Pancreas (tissue), 10 donors: ENCODE results near the gene CNPY1. TPM values are rescaled to one million over a fixed set of nuclear protein-coding genes. Genes with fewer than 3 reads are reported as not detected.

Experiments used
- ATAC-seq, 4 donors: fragments of 200-7000 bp; cut with Tn5 transposase; one replicate each; pipeline versions ENCODE4 v1.8.0 to v1.9.1; 2020; ENCODE audit warnings: mild to moderate bottlenecking in 4 of 4, moderate library complexity in 4 of 4
- DNase-seq, 6 donors: peaks; one replicate each; pipeline ENCODE4 v3.0.0-alpha.2; 2020
- FAIRE-seq: peaks from 2 replicates; lab custom pipeline; 2012; peaks lifted over from hg19 to GRCh38; lab: Jason Lieb, UNC
- H3K27ac ChIP-seq, 4 donors: fragments of 200-600 bp; sonication (generic); 1 replicate in 3 of 4; 2 replicates in 1 of 4; pipeline versions ENCODE4 v1.5.0 to v1.8.0; 2020
- H3K27me3 ChIP-seq, 4 donors: fragments of 200-600 bp; one replicate each; pipeline ENCODE4 v1.8.0; 2021
- H3K36me3 ChIP-seq, 3 donors: fragments of 200-600 bp; sonication (generic) in 1 of 3; one replicate each; pipeline versions ENCODE4 v1.5.0 to v1.8.0; 2020 to 2021
- H3K4me1 ChIP-seq, 3 donors: fragments of 200-600 bp; one replicate each; pipeline ENCODE4 v1.8.0; 2021
- H3K4me3 ChIP-seq, 4 donors: fragments of 200-600 bp; sonication (generic) in 2 of 4; one replicate each; pipeline versions ENCODE4 v1.5.0 to v1.8.0; 2020 to 2021
- H3K9me3 ChIP-seq, 4 donors: fragments of 200-600 bp; one replicate each; pipeline ENCODE4 v1.8.0; 2021
- CTCF ChIP-seq, 4 donors: fragments of 200-600 bp; sonication (generic) in 3 of 4; IDR thresholded peaks; one replicate each; pipeline versions ENCODE4 v1.5.0 to v1.8.0; 2021; ENCODE audit warnings: antibody characterized with exemption in 4 of 4
- WGBS, 2 donors: extraction: QIAGEN DNeasy Blood & Tissue Kit; methylation state at CpG; one replicate each; pipeline ENCODE4 v1.1.7; 2013; 5-methylcytosine and 5-hydroxymethylcytosine counted together
- intact Hi-C, 3 donors: fragments of 100-400 bp; cut with DNase I; formaldehyde crosslinking; loops; one replicate each; pipeline versions ENCODE4 v1.11.1 to v1.14.2; 2022
- polyA plus RNA-seq, 2 donors: library from polyadenylated mRNA; stranded (reverse); fragments of 200-250 nt; gene quantifications; one replicate each; pipeline ENCODE4 v1.2.3, GENCODE V29; 2013
- total RNA-seq, 6 donors: library from RNA; stranded (reverse); fragmentation: NEBNext Ultra II Directional in 4 of 6; extraction: Animal tissue kit (Norgen Biotek cat#: 25700) in 4 of 6; gene quantifications; one replicate each; pipeline versions ENCODE4 v1.2.1 to v1.2.4, GENCODE V29; 2021 to 2023
- donor health status: healthy with polysubstance abuse.
- donor health status: DM: no; HTN: no; CAD: no; lungs with moderate emphysema.
- donor health status: DM: no; HTN: no; CAD: no.
- donor health status: control.
- donor health status: control.
- donor health status: Bipolar disorder and iron deficiency.
- donor health status: DM: yes; HTN: yes; CAD: no.
- donor health status: DM: no; HTN: no; CAD: no.
- donor health status: DM: no; HTN: no; CAD: no.
- donor health status: DM: yes; HTN: yes; CAD: no.

Gene CNPY1
- total and polyA plus RNA-seq, 8 donors = not detected

GRCh38 chr7:155536451-155536850 is 9.9 kb downstream of the CNPY1 start:
- Histone ChIP-seq H3K36me3 (no peaks in the 10 kb centered on the region), H3K27me3 (peaks cover 0 to 7% (median 0%) of the 10 kb centered on the region in 4 donors), H3K4me1 (no peaks in the 10 kb centered on the region), H3K9me3 (no peaks in the 10 kb centered on the region), H3K4me3 (no peak overlapping the region), H3K27ac (no peak overlapping the region)
- no peak for TF ChIP-seq CTCF (IDR thresholded peaks at IDR 0.05)
- FAIRE-seq (no peak), DNase-seq (peak in 2 of 6 donors; percentile 6 to 12), ATAC-seq (no peak)
- WGBS, 2 donors = 64 to 71% methylated on average over 8 of the region's 8 CpGs
- intact Hi-C loops = no loop called here

- no peak for TF ChIP-seq CTCF (IDR thresholded peaks at IDR 0.05)
- no peak for FAIRE-seq
- no peaks in the 10 kb centered on the region for H3K36me3 ChIP-seq
- whole genome bisulfite sequencing, 2 donors = 85 to 88% methylated on average over 11 of the region's 11 CpGs
- intact Hi-C loops = no loop called here
- no peaks in the 10 kb centered on the region for H3K4me1 ChIP-seq
- H3K9me3 ChIP-seq = no peaks in the 10 kb centered on the region
- H3K27ac ChIP-seq = no peak overlapping the region
- no peak for ATAC-seq
- H3K4me3 ChIP-seq = no peak overlapping the region
- H3K27me3 ChIP-seq = peaks cover 0 to 10% (median 0%) of the 10 kb centered on the region in 4 donors
- DNase-seq = peak in 1 of 6 donors; percentile 44
Measured at GRCh38 chr7:155534691-155535090, 11.7 kb downstream of the CNPY1 start.

- Histone ChIP-seq H3K4me3 (no peak overlapping the region), H3K4me1 (no peaks in the 10 kb centered on the region), H3K27ac (no peak overlapping the region), H3K27me3 (peaks cover 0 to 10% (median 0%) of the 10 kb centered on the region in 4 donors), H3K36me3 (no peaks in the 10 kb centered on the region), H3K9me3 (no peaks in the 10 kb centered on the region)
- intact Hi-C loops = no loop called here
- FAIRE-seq (no peak), DNase-seq (peak in 2 of 6 donors; percentile 28 to 52), ATAC-seq (peak in 3 of 4 donors; percentile 45 to 66 (median 58))
- peak in 2 of 4 donors; percentile 11 to 23 for TF ChIP-seq CTCF (IDR thresholded peaks at IDR 0.05)
- 51 to 61% methylated on average over 27 of the region's 27 CpGs for WGBS, 2 donors
Measured at GRCh38 chr7:155533827-155534690, 12.3 kb downstream of the CNPY1 start.

GRCh38 chr7:155533120-155533826 is 13.1 kb downstream of the CNPY1 start:
- H3K27me3 ChIP-seq = peaks cover 0 to 10% (median 0%) of the 10 kb centered on the region in 4 donors
- no peaks in the 10 kb centered on the region for H3K4me1 ChIP-seq
- no peak overlapping the region for H3K27ac ChIP-seq
- intact Hi-C loops = no loop called here
- WGBS, 2 donors = 4 to 16% methylated on average over 60 of the region's 60 CpGs
- ATAC-seq (peak; percentile 53 to 82 (median 68)), FAIRE-seq (no peak), DNase-seq (peak in 1 of 6 donors; percentile 58)
- TF ChIP-seq CTCF (IDR thresholded peaks at IDR 0.05) = no peak
- no peaks in the 10 kb centered on the region for H3K9me3 ChIP-seq
- no peaks in the 10 kb centered on the region for H3K36me3 ChIP-seq
- H3K4me3 ChIP-seq = peak overlapping the region in 2 of 4 donors; percentile 26 to 27
